ENCODE measurements around the gene KIAA0930.

Gene KIAA0930

GRCh38 chr22:45240810-45241631 lies at the start of gene KIAA0930 (continued):
- TF ChIP-seq PRDM2 (tag by site-specific recombination; IDR thresholded peaks at IDR 0.05; ENCODE audit: borderline replicate concordance) (no peak), ZBTB10 (tag by site-specific recombination; IDR thresholded peaks at IDR 0.05) (peak; percentile 49), ZNF785 (tag by site-specific recombination; IDR thresholded peaks at IDR 0.05) (no peak), BCL11B (tag by site-specific recombination; IDR thresholded peaks at IDR 0.05; ENCODE audit: low read depth) (no peak), ZNF175 (tag by site-specific recombination; IDR thresholded peaks at IDR 0.05) (no peak), ZNF18 (tag by site-specific recombination; IDR thresholded peaks at IDR 0.05) (no peak), ZNF677 (tag by site-specific recombination; IDR thresholded peaks at IDR 0.05) (no peak), ZNF223 (tag by site-specific recombination; IDR thresholded peaks at IDR 0.05) (no peak), ZNF837 (tag by site-specific recombination; IDR thresholded peaks at IDR 0.05) (no peak), ZNF280C (tag by site-specific recombination; IDR thresholded peaks at IDR 0.05) (no peak), ZIC2 (tag by site-specific recombination; IDR thresholded peaks at IDR 0.05) (peak; percentile 89), ZNF335 (tag by site-specific recombination; conservative IDR thresholded peaks at IDR 0.05) (peak; percentile 51), ZNF239 (tag by site-specific recombination; IDR thresholded peaks at IDR 0.05) (no peak), BCL11A (tag by site-specific recombination; IDR thresholded peaks at IDR 0.05; ENCODE audit: low read depth) (no peak), ATF2 (tag by site-specific recombination; IDR thresholded peaks at IDR 0.05; ENCODE audit: low read depth) (no peak), ZNF548 (tag by site-specific recombination; IDR thresholded peaks at IDR 0.05) (no peak), ZNF114 (tag by site-specific recombination; IDR thresholded peaks at IDR 0.05) (no peak), ZNF146 (tag by site-specific recombination; IDR thresholded peaks at IDR 0.05) (no peak), ZNF610 (tag by site-specific recombination; IDR thresholded peaks at IDR 0.05; ENCODE audit: borderline replicate concordance) (no peak), ZBTB17 (tag by site-specific recombination; IDR thresholded peaks at IDR 0.05) (peak; percentile 61; the same call in 1 of the 2 replicates), PATZ1 (tag by site-specific recombination; IDR thresholded peaks at IDR 0.05) (peak; percentile 72), KLF16 (tag by site-specific recombination; IDR thresholded peaks at IDR 0.05) (no peak)
